GM21529 (cell line): ENCODE measurements around the gene PLXNC1.

Source experiments
- ATAC-seq: cut with Tn5 transposase; IDR thresholded peaks from one replicate; pipeline ENCODE4 v1.9.1; 2021; ENCODE audit not compliant: unreplicated experiment

PLXNC1 gene

DNA sequence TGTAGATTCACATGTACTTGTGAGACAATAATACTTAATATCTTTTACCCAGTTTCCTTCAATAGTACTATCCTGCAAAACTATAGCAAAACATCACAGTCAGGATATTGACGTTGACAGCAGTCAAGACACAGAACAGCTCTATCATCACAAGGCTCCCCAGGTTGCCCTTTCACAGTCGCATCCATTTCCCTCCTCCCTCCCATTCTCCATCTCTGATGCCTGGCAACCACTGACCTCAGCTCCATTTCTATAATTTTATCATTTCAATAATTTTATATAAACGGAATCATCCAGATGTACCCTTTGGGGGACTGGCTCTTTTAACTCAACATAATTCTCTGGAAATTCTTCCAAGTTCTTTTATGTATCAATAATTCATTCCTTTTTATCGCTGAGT is 81.5 kb downstream of the PLXNC1 start:
- ATAC-seq = no peak

DNA sequence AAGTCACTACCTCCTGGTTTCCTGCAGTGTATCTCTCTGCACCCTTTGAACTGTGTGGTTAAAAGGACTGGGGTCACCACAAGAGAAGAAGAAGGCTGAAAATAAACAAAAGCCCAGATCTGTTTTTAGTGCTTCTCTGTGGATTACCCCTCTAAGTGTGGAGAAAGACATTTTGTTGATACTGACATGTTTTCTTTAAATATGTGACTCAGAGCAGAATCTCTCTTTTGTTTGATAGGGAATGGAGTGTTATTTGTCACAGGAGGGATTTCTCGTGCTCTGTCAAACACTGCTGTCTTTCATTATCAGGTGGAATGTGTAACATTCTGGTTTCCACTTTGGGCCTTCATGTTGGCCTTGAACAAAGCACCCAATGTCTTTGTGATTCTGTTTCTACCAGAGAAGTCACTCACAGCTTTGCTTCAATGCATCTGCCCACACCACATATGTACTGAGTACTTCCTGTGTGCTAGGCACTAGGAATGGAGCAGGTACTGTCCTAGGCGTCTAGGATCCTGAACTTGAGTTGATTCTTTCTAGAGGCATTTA is 82.1 kb downstream of the PLXNC1 start:
- peak; percentile 43 for ATAC-seq

DNA sequence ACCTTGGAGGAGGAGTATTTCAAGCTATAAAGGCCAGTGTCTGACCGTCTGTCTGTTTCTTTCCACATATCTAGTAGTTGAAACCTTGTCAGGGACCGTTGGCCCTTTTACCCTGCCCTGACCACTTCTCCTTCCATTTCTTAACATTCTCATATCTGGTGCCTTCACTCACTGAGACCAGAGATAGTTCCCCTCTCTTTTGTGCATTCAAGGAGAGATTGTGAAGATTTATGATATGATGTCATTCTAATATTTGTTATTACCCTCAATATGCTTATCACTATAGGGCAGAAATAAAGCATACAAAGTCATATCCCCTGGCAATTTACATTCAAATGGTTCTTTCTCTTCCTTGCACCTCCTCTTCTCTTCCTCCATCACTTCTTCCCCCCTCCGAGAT is 83.3 kb downstream of the PLXNC1 start:
- no peak for ATAC-seq

DNA sequence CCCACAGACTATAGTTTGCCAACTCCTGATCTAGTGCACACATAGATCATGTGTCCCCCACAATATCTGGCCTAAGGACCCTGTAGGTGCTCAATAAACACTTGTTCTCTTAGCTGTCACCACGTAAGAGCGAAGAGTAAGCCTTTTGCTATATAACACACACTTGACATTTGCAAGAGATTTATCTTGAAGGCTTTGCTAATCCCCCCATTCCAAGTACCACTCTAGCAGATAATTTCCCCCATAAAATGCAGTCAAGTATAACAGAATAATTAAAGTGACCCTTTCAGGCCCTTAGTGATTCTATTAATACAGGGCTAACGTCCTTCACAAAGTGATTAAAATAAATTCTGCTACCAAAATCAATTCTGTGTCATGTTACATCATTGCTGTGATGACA is 87.5 kb downstream of the PLXNC1 start:
- ATAC-seq = no peak

DNA sequence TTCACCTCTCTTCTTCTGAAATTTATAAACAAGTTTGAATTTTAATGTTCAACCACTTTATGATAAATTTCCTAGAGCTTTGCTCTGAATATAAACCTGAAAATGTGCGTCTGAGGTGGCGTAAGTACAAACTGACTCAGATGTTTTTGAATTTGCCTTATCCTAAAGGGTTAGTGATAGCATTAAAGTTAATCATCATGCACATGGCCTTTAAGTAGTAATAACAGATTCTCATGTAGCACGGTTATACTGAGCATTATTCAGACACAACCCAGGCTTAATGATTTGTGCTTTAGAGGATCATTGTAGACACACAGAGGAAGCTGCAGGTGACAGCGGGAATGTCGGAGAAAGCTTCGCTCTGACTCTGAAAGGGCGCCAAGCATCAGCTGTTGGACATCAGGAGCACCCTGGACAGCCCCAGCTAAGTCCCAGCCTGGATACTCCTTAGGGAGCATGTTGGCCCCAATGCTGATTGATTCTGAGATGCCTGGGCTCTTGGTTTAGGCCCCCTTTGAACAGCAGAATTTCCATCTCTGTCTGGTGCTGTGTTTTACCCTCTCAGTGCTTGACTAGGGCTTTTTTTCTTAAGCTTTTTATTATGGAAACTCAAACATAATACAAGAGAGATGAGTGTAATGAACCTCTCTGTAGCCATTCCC is 91.1 kb downstream of the PLXNC1 start:
- ATAC-seq = peak; percentile 7

DNA sequence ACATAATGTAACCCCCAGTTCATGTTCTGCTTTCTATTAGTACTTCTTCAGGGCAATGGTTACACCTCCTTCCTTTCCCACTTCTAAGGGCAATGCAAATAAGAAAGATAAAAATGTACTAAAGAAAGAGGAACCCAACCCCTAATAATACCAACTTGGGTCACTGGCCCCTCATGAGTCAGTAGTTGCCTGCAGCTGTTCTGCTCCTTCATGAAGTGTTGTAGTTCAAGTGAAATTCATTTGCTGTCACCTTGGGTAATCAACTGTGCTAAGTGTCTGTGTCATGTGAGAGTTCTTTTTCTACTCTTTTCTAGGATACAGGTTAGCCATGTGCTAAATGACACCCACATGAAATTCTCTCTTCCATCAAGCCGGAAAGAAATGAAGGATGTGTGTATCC is 91.8 kb downstream of the PLXNC1 start:
- ATAC-seq = peak; percentile 89

DNA sequence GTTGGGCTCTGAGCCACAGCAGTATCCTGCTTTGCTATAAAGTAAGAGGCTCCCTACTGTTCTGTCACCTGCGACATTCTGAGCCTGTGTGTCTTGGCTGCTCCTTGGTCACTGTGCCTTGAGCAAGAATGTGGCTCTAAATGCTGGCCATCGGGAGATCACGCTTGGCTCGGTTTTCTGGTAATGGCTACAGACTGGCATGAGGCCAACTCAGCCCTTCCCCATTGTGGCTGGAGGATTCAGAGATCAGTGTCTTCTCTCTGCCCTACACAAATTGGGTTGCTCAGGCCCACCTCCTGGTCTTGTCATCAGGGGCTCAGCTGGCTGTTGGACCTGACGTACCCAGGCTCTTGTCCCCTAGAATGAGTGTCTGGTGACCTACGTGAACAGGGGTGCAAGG is 94.5 kb downstream of the PLXNC1 start:
- ATAC-seq = no peak

DNA sequence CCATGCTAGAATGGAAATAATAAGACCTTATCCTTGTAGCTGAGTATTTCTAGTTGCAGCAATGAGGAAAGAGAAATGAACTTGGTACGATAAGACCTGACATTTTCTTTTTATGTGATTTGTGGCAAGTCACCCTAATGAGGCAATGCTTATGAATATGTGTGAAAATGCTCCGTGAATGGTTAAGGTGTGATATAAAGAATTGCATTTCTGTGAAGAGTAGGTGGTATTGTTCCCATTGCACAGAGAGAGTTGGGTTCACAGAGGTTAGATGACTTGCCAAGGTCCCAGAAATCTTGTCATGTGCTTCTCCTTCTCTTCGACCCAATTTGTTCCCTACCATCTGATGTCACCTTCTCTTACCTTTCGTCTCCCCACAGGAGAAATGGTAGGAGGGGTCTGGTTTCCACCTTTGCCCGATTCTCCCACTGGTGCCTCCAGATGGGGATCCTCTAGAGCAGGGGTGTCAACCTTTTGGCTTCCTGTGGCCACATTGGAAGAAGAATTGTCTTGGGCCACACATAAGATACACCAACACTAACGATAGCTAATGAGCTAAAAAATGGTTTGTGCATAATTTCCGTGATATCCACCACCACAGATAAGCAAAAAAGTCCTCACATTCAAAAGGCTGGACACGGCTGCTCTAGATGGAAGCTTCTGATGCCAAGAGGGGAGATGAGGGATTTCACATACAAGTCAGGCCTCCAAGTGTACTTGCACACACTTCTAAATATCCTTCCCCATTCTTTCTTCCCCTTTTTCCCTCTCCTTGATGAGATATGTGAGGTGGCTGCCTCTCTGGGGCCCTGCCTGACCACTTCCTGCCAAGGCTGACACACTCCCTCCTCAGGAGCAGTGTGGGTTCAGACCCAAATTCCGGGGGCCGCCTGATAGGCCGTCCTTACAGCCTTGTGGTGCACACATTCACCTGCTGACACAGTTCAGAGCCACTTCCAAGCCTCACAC is 96.1 kb downstream of the PLXNC1 start:
- ATAC-seq = peak; percentile 61

DNA sequence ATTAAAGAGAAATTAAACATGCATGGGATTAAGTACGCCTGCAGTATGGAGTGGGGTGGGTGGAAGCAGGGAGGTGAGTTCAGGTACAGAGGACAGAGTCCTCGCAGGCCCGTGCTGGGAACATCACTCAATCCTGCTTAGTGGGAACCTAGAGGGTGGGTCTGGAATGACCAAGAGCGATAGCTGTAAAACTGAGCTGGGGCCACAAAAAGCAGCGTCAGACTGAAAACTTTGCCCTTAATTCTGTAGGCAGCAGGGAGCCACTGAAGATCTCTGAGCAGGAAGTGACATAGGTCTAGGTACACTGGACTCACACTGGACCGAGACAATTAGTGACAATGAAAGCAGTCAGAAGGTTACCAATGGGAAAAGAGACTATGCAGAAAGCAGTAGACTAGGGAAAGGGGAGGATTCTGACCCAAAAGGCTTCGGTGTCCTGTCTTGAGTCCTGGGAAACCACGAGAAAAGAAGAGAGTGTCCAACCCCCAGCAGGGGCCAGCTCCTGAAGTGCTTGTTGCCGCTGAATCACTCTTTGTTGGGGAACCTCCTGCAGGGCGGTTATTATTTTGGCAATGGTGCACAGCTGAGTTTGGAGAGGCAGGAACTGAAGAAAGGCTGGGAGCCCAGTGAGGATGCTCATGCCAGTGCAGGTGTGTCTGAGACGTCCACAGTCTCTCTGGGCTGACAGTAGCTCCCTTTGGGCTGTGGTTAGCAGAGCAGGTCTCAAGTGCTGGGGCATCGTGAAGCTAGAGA is 97.4 kb downstream of the PLXNC1 start:
- no peak for ATAC-seq

DNA sequence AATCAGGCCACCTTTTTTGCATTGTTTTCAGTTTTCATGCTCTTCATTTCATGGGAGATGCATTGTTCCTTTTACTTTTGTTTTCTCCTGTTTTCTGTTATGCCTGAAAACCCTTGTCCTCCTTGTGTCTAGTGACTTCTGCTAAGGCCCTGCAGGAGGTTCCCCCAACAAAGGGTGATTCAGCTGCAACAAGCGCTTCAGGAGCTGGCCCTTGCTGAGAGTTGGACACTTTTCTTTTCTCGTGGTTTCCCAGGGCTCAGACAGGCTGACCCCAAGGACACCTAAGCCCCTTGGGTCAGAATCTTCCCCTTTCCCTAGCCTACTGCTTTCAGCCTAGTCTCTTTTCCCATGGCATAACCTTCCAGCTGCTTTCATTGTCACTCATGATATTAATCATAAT is 98.9 kb downstream of the PLXNC1 start:
- no peak for ATAC-seq

DNA sequence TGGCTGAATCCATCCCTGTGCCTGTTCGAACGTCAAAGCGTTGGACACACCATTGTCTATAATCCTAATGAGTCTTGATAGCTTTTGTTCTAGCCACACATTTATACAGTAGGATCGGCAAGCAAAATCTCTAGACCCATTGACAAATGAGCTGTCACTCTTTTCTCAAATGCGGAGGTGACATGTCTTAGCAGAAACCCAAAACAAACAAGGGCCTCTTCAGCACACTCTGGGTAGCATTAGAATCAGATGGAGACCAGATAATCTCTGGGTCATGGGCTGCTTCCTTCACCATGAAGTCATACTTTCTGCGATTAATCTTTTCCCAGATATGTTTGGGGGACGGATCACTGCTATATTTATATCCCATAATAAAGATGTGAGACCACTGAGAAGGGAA is 100.2 kb downstream of the PLXNC1 start:
- ATAC-seq = no peak

DNA sequence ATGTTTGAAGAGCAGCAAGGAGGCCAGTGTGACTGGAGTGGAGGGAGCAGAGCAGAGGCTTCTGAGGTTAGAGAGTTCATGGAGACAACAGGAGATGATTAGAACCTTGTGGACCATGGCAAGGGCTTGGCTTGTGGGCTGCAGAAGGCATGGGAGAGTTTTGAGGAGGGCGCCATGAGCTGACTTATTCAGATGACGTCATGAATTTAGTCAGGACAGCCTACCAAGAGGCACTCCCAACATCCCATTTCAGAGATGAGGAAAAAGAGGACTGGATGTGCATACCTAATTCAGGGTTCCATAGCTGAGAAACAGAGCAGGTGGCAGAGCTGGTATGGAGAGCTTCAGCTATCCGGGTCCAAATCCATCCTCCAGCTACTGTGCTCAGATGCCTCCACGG is 101.8 kb downstream of the PLXNC1 start:
- ATAC-seq = no peak

DNA sequence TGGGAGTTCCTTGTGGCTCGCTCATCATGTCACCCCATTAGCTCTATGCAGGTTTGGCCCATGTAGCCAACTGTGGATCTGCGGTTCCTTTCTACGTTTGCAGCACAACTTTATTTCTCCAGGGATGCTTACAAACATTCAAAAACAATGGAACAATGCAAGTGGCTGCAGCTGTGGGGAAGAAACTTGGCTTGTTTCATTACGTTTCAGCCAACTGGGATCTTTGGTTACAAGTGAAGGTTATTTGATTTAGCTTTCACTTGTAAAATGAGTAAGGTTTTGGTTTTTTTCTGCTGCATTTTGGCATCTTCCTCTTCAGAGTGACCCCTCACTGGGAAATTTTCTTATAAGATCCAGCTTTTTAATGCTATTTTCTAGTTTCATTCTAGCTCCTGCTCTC is 105.9 kb downstream of the PLXNC1 start:
- ATAC-seq = no peak

DNA sequence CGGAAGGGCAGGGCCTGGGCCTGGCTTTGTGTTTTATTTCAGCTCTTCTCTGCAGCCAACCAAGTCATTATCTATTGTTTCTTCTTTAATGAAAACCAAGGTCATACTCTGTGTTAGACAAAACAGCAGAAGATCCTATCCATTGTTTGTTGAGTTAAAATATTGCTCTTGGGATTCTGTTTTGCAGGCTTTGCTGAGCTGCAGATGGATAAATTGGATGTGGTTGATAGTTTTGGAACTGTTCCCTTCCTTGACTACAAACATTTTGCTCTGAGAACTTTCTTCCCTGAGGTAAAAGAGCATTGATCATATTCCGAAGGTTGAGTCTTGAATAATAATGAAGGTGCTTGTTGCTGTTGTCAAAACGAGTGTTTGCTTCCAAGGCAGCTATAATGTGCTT is 106.6 kb downstream of the PLXNC1 start:
- ATAC-seq = no peak

DNA sequence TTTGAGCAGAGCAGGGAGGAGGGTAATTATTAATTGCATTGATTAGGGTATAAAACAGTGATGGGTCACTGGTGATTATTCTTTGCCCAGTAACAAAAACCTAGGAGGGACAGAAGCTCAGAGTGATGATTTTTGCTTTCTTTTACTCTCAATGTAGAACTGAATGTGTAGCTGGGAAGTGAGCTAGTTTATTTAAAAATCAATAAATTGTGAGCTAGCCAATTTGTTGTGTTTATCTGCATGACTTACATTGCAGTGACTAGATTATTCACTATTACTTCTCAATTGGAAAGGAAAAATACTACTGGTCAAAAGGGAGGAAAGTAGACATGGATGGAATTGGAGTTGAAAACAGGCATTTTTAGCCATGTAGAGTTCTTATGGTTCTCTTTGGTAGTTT is 107.1 kb downstream of the PLXNC1 start:
- ATAC-seq = no peak

DNA sequence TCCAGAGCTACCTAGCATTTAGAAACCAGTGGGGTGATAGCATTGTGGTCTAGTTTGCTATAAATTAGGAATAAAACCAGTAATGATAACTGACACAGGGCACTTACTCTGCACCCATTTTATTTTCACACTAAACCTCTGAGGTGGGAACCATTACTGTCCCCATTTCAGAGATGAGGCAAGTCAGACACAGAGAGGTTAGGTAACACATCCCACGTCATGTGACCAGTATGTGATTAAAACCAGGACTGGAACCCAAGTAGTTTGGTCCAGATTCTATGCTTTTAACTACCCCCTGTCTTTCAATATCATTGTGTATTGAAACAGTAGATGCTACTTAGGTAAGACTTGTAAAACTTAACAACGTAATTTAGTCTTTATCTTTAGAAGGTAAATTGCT is 110.2 kb downstream of the PLXNC1 start:
- ATAC-seq = peak; percentile 34

DNA sequence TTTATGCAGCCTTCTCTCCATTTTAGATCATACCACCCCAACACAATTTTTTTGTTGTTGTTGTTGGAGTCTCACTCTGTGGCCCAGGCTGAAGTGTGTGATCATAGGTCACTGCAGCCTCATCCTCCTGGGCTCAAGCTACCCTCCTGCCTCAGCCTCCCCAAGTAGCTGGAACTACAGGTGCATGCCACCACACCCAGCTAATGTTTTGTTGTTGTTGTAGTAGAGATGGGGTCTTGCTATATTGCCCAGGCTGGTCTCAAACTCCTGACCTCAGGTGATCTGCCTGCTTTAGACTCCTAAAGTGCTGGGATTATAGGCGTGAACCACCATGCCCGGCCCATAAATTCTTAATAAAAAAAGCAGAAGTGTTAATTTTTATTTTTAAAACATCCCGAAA is 111.6 kb downstream of the PLXNC1 start:
- ATAC-seq = no peak

DNA sequence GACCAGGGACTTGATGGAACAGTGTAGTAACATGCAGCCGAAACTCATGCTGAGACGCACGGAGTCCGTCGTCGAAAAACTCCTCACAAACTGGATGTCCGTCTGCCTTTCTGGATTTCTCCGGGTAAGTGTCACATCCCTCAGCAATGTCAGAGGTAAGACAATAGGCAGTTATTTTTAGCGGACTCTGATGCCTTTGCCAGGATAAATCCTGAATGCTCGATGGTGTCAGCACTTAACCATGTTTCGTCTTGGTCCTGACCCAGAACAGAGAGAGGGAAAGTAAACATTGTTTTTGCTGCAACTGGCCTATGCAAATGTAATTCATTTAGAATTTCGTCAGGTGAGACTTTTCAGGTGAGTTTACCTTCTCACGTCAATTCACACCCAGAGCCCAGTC is 112.3 kb downstream of the PLXNC1 start:
- no peak for ATAC-seq

DNA sequence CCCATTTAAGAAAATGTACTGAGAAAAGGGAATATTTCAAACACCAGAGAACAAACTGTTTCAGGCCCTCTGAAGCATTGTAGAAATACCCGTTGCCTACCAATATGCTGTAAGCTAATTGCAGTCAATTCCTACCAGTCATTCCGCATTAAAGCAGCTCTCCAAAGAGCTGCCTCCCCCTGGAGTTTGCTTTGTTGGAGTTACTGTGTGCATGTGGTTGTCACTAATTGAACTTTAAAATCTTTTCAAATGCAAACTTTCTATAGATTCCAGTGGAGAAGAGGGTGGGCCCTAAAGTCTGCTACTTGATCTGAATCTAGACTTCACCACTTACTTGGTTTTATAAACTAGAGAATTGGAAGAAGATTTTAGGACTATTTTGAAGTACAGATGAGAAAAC is 112.7 kb downstream of the PLXNC1 start:
- no peak for ATAC-seq

DNA sequence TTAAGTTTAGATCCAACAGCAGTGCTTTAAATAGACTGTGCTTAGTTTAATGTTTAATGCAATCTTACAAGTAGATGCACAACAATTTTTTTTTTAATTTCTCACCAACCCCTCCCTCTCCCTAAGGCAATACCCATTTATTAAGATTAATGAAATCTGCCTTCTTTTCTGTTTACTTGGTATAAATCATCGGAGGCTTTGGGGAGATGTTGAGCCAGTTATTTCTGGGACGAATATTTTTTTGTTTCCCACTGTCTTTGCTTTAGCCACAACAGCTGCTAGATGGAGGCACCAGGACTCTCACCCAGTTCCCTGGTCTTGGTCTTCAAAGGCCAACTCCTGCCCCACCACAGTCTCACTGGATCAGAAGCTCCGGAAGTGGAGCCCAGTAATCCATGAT is 113.4 kb downstream of the PLXNC1 start:
- no peak for ATAC-seq

DNA sequence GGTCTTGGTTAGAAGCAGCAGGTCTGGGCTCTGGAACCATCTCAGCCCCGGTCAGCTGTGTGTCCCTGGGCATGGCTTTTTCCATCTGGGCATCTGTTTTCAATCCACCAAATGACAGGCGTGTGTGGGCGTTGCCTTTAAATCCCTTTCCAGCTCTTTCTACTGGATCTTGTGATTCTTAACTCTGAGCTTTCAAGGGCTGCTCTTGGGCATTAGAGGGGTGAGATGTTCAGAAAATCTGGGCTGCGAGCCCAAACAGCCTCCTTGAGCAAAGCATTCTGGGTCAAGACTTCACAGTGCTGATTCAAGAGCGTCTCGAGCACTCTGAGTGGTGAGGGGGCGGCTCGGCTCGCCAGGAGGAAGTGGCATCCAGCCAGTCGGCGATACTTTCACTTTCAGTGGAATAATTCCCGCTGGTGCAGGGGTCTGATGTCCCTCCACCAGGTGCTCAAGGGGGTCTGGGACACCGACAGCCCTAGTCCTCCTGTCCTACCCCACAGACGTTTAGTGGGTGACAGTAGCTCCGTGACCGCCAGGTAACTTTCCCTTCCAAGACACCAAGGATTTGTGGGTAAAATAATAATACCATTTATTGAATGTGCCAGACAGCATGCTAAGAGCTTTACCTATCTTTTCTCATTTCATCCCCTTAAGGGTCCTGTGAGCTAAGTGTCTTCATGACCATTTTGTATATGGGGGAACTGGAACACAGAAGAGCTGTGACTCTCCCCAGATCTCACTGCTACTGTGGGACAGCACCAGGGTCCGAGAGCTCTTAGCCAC is 114.0 kb downstream of the PLXNC1 start:
- peak; percentile 64 for ATAC-seq
